HG03469 (cell line): ENCODE measurements around the gene TLDC2.

ENCODE experiments used
- ATAC-seq: cut with Tn5 transposase; IDR thresholded peaks from one replicate; pipeline ENCODE4 v1.9.1; 2021; ENCODE audit warnings: mild to moderate bottlenecking, moderate library complexity, moderate number of reproducible peaks; ENCODE audit not compliant: unreplicated experiment

TLDC2 gene

DNA sequence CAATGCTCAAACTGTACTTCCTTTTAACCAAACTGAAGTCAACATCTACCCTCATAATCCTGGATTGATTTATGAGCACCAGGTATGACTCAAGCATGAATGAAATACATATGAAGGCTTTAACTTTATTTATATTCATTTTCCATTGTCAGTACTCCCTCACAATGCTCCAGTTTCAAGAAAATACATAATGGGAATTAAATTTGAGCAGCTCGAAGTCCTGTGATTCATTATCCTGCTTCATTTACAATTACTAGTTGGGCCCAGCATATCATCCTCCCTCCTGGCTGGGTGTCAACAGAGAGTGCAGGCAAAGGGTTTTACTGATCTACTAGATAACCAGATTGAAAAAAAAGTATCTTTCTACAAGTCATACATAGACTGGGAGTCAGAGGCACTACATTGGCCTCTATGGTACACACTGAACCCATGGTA is 65.5 kb downstream of the TLDC2 start:
- ATAC-seq = no peak
